Fibroblast of lung (primary cell): ENCODE measurements around the gene CDH24. TPM values are rescaled to one million over a fixed set of nuclear protein-coding genes. Genes with fewer than 3 reads are reported as not detected.

Experiments
- DNase-seq, 2 donors: peaks; one replicate each; pipeline versions ENCODE4 v3.0.0 to v3.0.0-alpha.2; 2010; ENCODE audit warnings: low read depth in 2 of 2
- H2AFZ ChIP-seq: 2 replicates; pipeline ENCODE4 v1.5.1; 2012; ENCODE audit warnings: low read length, control low read depth, inconsistent platforms
- H3K27ac ChIP-seq: 2 replicates; pipeline ENCODE4 v1.5.1; 2011; ENCODE audit warnings: low read length, control low read depth; ENCODE audit not compliant: insufficient read depth
- H3K27me3 ChIP-seq: 2 replicates; pipeline ENCODE4 v1.5.1; 2011; ENCODE audit warnings: mild to moderate bottlenecking, low read length; ENCODE audit not compliant: control insufficient read depth, insufficient read depth
- H3K36me3 ChIP-seq: 2 replicates; pipeline ENCODE4 v1.5.1; 2011; ENCODE audit warnings: low read length; ENCODE audit not compliant: control insufficient read depth, insufficient read depth
- H3K4me1 ChIP-seq: 2 replicates; pipeline ENCODE4 v1.5.1; 2011; ENCODE audit warnings: low read length; ENCODE audit not compliant: control insufficient read depth, insufficient read depth; ENCODE audit errors: extremely low read depth
- H3K4me2 ChIP-seq: 2 replicates; pipeline ENCODE4 v1.5.1; 2011; ENCODE audit warnings: low read length, control low read depth; ENCODE audit not compliant: insufficient read depth; ENCODE audit errors: extremely low read depth
- H3K4me3 ChIP-seq, 4 experiments: fragments of 200-600 bp in 1 of 4; sonication (generic) in 1 of 4; replicated peaks in 1 of 4; 2 replicates each; pipeline ENCODE4 v1.5.1; 2011 to 2016; ENCODE audit warnings: low read length in 4 of 4, low read depth in 3 of 4, mild to moderate bottlenecking in 3 of 4, control low read depth in 2 of 4, inconsistent platforms in 1 of 4, mixed read lengths in 1 of 4; ENCODE audit not compliant: insufficient read depth in 1 of 4; ENCODE audit errors: control extremely low read depth in 1 of 4
- H3K79me2 ChIP-seq: 2 replicates; pipeline ENCODE4 v1.5.1; 2012; ENCODE audit warnings: mild to moderate bottlenecking, low read length, inconsistent platforms; ENCODE audit not compliant: control insufficient read depth, insufficient read depth
- H3K9ac ChIP-seq: 2 replicates; pipeline ENCODE4 v1.5.1; 2011; ENCODE audit warnings: mild to moderate bottlenecking, low read length, control low read depth; ENCODE audit not compliant: insufficient read depth
- H3K9me3 ChIP-seq: 2 replicates; pipeline ENCODE4 v1.5.1; 2012; ENCODE audit warnings: low read depth, low read length; ENCODE audit not compliant: control insufficient read depth, insufficient read depth
- H4K20me1 ChIP-seq: 2 replicates; pipeline ENCODE4 v1.5.1; 2011; ENCODE audit warnings: low read length; ENCODE audit not compliant: control insufficient read depth, insufficient read depth; ENCODE audit errors: extremely low read depth
- EZH2 ChIP-seq: IDR thresholded peaks from 2 replicates; pipeline ENCODE4 v1.5.1; 2012; ENCODE audit warnings: low read length, control low read depth, mild to moderate bottlenecking; ENCODE audit errors: missing control alignments
- polyA plus RNA-seq, 2 donors: library from polyadenylated mRNA; depleted of rRNA in 1 of 2; stranded (reverse) in 1 of 2; unstranded in 1 of 2; fragments of >200 nt; gene quantifications; 2 replicates each; pipeline ENCODE4 v1.2.1, GENCODE V29; 2011 to 2012; ENCODE audit warnings: missing spikeins in 1 of 2
- total RNA-seq: library from RNA; depleted of rRNA; stranded (reverse); fragments of >200 nt; gene quantifications from 2 replicates; pipeline ENCODE4 v1.2.1, GENCODE V29; 2014
- TF ChIP-seq, protein P1 (sequence below), 2 donors: IDR thresholded peaks in 1 of 2; conservative IDR thresholded peaks in 1 of 2; 1 replicate in 1 of 2; 2 replicates in 1 of 2; pipeline ENCODE4 v1.5.1; 2011 to 2012; ENCODE audit warnings: low read length in 2 of 2, control low read depth in 1 of 2, inconsistent platforms in 1 of 2, low read depth in 1 of 2, mild to moderate bottlenecking in 1 of 2

Gene CDH24
- total and polyA plus RNA-seq, 2 donors (not counting 1 experiment from before 2014, with no cell fraction given) = 5.0 to 5.6 TPM

GRCh38 chr14:23095196-23096108 is 38.1 kb upstream of the CDH24 start, which contains the start of gene C14orf119:
Gene C14orf119 (plus strand): TSS chr14:23095505. CDS start chr14:23097659, 2,154 bp downstream.
- H3K79me2 ChIP-seq = peaks cover 67% of the 10 kb centered on the region
- peak; percentile 98 to 100 for DNase-seq
- peaks cover 6% of the 10 kb centered on the region for H3K36me3 ChIP-seq
- H3K27me3 ChIP-seq = no peaks in the 10 kb centered on the region
- peak within 1 kb of the TSS; percentile 99 for H3K9ac ChIP-seq
- H3K27ac ChIP-seq = peak within 1 kb of the TSS; percentile 98
- H3K9me3 ChIP-seq = no peaks in the 10 kb centered on the region
- TF ChIP-seq, protein P1, sequence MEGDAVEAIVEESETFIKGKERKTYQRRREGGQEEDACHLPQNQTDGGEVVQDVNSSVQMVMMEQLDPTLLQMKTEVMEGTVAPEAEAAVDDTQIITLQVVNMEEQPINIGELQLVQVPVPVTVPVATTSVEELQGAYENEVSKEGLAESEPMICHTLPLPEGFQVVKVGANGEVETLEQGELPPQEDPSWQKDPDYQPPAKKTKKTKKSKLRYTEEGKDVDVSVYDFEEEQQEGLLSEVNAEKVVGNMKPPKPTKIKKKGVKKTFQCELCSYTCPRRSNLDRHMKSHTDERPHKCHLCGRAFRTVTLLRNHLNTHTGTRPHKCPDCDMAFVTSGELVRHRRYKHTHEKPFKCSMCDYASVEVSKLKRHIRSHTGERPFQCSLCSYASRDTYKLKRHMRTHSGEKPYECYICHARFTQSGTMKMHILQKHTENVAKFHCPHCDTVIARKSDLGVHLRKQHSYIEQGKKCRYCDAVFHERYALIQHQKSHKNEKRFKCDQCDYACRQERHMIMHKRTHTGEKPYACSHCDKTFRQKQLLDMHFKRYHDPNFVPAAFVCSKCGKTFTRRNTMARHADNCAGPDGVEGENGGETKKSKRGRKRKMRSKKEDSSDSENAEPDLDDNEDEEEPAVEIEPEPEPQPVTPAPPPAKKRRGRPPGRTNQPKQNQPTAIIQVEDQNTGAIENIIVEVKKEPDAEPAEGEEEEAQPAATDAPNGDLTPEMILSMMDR (conservative IDR thresholded peaks at IDR 0.05 in 1 of 2, IDR thresholded peaks at IDR 0.05 in 1 of 2; ENCODE audit: low read depth in 1 of 2, low read length in 2 of 2) = no peak
- no peak for TF ChIP-seq EZH2
- peak within 1 kb of the TSS; percentile 79 to 93 (median 87) for H3K4me3 ChIP-seq
- peak within 1 kb of the TSS; percentile 92 for H3K4me2 ChIP-seq
- no peaks in the 10 kb centered on the region for H3K4me1 ChIP-seq
- H4K20me1 ChIP-seq = no peaks in the 10 kb centered on the region
- peak within 1 kb of the TSS; percentile 83 for H2AFZ ChIP-seq

GRCh38 chr14:23094666-23095195 is 37.4 kb upstream of the CDH24 start, which contains the start of gene ACIN1:
Gene ACIN1 (minus strand): TSS chr14:23095136. CDS start chr14:23095112, 24 bp downstream.
- Histone ChIP-seq H3K36me3 (peaks cover 11% of the 10 kb centered on the region), H3K79me2 (peaks cover 73% of the 10 kb centered on the region), H3K27ac (peak within 1 kb of the TSS; percentile 98), H3K9ac (peak within 1 kb of the TSS; percentile 99), H4K20me1 (no peaks in the 10 kb centered on the region), H2AFZ (peak within 1 kb of the TSS; percentile 83), H3K4me3 (peak within 1 kb of the TSS; percentile 79 to 93 (median 87)), H3K9me3 (no peaks in the 10 kb centered on the region), H3K27me3 (no peaks in the 10 kb centered on the region), H3K4me1 (no peaks in the 10 kb centered on the region), H3K4me2 (peak within 1 kb of the TSS; percentile 92)
- DNase-seq = peak; percentile 87 to 92
- TF ChIP-seq EZH2 = no peak
- TF ChIP-seq, protein P1 (conservative IDR thresholded peaks at IDR 0.05 in 1 of 2, IDR thresholded peaks at IDR 0.05 in 1 of 2; ENCODE audit: low read depth in 1 of 2, low read length in 2 of 2) = no peak

- no peaks in the 10 kb centered on the region for H4K20me1 ChIP-seq
- H3K36me3 ChIP-seq = peaks cover 15% of the 10 kb centered on the region
- TF ChIP-seq EZH2 = no peak
- TF ChIP-seq, protein P1 (conservative IDR thresholded peaks at IDR 0.05 in 1 of 2, IDR thresholded peaks at IDR 0.05 in 1 of 2; ENCODE audit: low read depth in 1 of 2, low read length in 2 of 2) = peak; percentile 27
These were observed 36.8 kb upstream of the CDH24 start for GRCh38 chr14:23093991-23094665.

More at GRCh38 chr14:23093991-23094665, 36.8 kb upstream of the CDH24 start:
- H2AFZ ChIP-seq = no peak overlapping the region
- H3K9me3 ChIP-seq = no peaks in the 10 kb centered on the region
- peak overlapping the region; percentile 92 for H3K4me2 ChIP-seq
- H3K4me1 ChIP-seq = no peaks in the 10 kb centered on the region
- DNase-seq = no peak
- peak overlapping the region; percentile 99 for H3K9ac ChIP-seq
- H3K4me3 ChIP-seq = peak overlapping the region; percentile 79 to 93 (median 87)
- H3K27me3 ChIP-seq = no peaks in the 10 kb centered on the region
- H3K27ac ChIP-seq = peak overlapping the region; percentile 98
- H3K79me2 ChIP-seq = peaks cover 76% of the 10 kb centered on the region
